KOPT-K1 (cell line): ENCODE measurements around the gene ISY1.

Source experiments
- H3K27ac ChIP-seq: fragments of 200-600 bp; sonication (generic); 2 replicates; pipeline ENCODE4 v1.5.1; 2016; ENCODE audit warnings: antibody characterized with exemption, mild to moderate bottlenecking, low read depth, low read length; ENCODE audit not compliant: poor library complexity, severe bottlenecking
- H3K36me3 ChIP-seq: fragments of 200-600 bp; sonication (generic); 2 replicates; pipeline ENCODE4 v1.5.1; 2017; ENCODE audit warnings: antibody characterized with exemption, mild to moderate bottlenecking, low read length, moderate library complexity; ENCODE audit not compliant: insufficient read depth
- H3K9me3 ChIP-seq: fragments of 200-600 bp; sonication (generic); 2 replicates; pipeline ENCODE4 v1.5.1; 2017; ENCODE audit warnings: antibody characterized with exemption, low read length, mild to moderate bottlenecking; ENCODE audit not compliant: insufficient read depth, poor library complexity, severe bottlenecking

Gene ISY1

DNA sequence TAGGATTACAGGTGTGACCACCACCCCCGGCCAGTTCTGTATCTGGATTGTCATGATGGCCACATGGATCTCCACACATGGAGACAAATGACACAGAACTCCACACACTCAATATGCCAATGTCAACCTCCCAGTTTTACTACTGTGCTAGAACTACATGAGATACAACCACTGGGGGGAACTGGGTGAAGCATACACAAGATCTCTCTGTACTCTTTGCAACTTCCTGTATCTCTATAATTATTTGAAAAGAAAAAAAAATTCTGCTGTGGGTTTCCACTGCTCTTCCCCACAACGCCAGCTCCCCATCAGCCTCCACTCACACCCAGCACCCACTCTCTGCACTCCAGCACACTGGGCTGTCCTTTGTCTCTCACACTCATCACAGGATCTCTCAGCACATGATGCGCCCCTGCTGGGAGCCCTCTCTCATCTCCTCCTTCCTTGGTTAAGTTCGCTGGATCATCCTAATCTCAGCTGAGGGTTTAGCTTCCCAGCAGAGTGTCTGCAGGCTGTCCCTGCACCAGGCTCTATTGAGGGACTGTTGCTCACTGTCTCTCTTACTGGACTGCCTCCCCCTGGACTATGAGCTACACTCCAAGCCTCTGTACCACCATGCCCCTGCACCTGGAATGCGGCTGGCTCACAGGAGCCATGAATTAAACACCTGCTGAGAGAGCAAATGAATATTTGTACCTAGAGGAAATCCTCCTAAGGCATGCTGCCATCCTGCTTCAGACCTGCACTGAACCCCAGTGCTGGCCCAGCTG is 28.6 kb downstream of the ISY1 start:
- peaks cover 97% of the 10 kb centered on the region for H3K36me3 ChIP-seq
- no peak overlapping the region for H3K27ac ChIP-seq
- no peaks in the 10 kb centered on the region for H3K9me3 ChIP-seq

DNA sequence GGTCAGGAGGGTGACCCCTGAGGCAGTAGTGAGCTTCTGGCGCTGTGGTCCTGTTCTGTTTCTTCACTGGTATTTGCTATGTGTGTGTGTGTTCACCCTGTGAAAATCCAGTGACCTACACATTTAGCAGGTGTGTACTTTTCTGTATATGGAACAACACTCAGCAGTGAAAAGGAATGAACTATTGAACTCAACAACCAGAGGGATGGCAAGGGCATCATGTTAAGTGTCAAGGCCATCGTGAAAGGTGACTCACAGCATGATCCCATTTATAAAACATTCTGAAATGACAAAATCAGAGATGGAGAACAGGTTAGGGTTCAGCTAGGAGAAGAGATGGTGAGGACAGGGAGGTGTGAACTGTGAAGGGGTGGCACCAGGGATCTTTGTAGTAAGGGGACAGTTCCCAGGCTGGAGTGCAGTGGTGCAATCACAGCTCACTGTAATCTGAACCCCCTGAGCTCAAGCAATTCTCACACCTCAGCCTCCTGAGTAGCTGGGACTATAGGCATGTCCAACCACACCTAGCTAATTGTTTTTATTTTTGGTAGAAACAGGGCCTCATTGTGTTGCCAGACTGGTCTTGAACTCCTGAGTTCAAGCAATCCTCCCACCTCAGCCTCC is 29.3 kb downstream of the ISY1 start:
- no peaks in the 10 kb centered on the region for H3K9me3 ChIP-seq
- no peak overlapping the region for H3K27ac ChIP-seq
- peaks cover 99% of the 10 kb centered on the region for H3K36me3 ChIP-seq

GRCh38 chr3:129130291-129130813 is 30.5 kb downstream of the ISY1 start:
- Histone ChIP-seq H3K36me3 (peaks cover 92% of the 10 kb centered on the region), H3K27ac (no peak overlapping the region), H3K9me3 (no peaks in the 10 kb centered on the region)

- Histone ChIP-seq H3K36me3 (peaks cover 74% of the 10 kb centered on the region), H3K9me3 (no peaks in the 10 kb centered on the region), H3K27ac (no peak overlapping the region)
Measured at GRCh38 chr3:129128357-129129155, 32.3 kb downstream of the ISY1 start.

- H3K9me3 ChIP-seq: no peaks in the 10 kb centered on the region
- peaks cover 57% of the 10 kb centered on the region for H3K36me3 ChIP-seq
- no peak overlapping the region for H3K27ac ChIP-seq
Measured at GRCh38 chr3:129126726-129127280, 34.1 kb downstream of the ISY1 start.

DNA sequence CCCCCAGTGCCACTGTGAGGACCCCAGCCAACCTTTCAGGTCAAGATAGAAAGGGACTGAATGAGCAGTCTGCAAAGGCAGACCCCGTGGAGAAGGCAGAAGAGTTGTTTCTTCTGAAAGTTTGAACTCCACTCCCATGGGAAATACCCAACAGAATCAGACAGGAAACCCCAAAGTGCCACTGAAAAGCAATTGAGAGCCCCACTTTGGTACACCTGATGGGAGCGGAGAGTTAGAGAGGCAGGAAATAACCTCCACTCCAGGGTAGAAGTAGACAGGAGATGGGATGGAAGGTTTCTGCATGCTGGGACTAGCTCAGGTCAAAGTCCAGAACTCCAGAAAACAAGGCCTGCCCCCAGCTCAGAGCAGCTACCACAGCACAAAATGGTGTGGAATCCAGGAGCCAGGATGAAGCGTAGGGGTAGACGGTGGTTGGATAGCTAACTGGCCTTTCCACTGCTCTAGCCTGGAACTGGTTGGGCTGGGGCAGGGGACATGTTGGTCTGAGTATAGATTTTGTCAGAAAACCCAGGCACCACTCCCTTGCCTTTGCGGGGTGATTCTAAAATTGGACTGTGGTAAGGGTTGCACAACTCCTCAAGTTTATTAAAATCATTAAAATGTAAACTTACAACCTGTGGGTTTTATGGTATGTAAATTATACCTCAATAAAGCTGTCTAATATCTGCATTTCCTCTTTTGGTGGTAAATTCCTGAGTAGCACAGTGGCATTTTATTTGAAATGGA is 37.4 kb downstream of the ISY1 start:
- H3K27ac ChIP-seq: no peak overlapping the region
- H3K36me3 ChIP-seq: peaks cover 24% of the 10 kb centered on the region; the same call in 1 of the 2 replicates

GRCh38 chr3:129122412-129123011 is 38.4 kb downstream of the ISY1 start:
- H3K9me3 ChIP-seq: no peaks in the 10 kb centered on the region
- H3K27ac ChIP-seq: no peak overlapping the region
- H3K36me3 ChIP-seq: peaks cover 18% of the 10 kb centered on the region; the same call in 1 of the 2 replicates

More for the DNA sequence above, 37.4 kb downstream of the ISY1 start:
- H3K9me3 ChIP-seq: no peaks in the 10 kb centered on the region

DNA sequence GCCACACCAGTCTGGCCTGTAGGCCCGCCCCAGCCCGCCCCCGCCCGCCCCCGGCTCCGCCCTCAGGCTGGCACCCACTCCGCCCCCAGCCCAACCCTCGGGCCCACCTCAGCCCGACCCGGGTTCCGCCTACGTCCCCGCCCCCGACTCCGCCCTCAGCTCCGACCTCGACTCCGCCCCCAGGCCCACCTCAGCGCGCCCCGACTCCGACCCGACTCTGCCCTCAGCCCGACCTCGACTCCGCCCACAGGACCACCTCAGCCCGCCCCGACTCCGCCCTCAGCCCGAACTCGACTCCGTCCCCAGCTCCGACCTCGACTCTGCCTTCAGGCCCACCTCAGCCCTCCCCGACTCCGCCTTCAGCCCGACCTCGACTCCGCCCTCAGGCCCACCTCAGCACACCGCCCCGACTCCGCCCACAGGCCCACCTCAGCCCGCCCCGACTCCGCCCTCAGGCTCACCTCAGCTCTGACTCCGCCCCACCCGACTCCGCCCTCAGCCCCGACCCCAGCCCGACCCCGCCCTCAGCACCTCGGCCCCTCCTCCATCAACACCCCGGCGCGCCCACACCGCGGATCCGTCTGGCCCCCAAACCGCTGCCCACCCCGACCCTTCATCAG is 39.0 kb downstream of the ISY1 start, which contains the start of gene RAB43:
TSS of gene RAB43 (minus strand) at position 13 of the 620 bp plus-strand sequence. CDS start 315 bp downstream, outside the sequence.
- no peaks in the 10 kb centered on the region for H3K9me3 ChIP-seq
- peaks cover 14% of the 10 kb centered on the region; the same call in 1 of the 2 replicates for H3K36me3 ChIP-seq
- H3K27ac ChIP-seq: peak within 1 kb of the TSS; percentile 85

GRCh38 chr3:129121016-129121791 is 39.7 kb downstream of the ISY1 start:
- H3K36me3 ChIP-seq: peaks cover 7% of the 10 kb centered on the region; the same call in 1 of the 2 replicates
- peak overlapping the region; percentile 85 for H3K27ac ChIP-seq
- no peaks in the 10 kb centered on the region for H3K9me3 ChIP-seq

DNA sequence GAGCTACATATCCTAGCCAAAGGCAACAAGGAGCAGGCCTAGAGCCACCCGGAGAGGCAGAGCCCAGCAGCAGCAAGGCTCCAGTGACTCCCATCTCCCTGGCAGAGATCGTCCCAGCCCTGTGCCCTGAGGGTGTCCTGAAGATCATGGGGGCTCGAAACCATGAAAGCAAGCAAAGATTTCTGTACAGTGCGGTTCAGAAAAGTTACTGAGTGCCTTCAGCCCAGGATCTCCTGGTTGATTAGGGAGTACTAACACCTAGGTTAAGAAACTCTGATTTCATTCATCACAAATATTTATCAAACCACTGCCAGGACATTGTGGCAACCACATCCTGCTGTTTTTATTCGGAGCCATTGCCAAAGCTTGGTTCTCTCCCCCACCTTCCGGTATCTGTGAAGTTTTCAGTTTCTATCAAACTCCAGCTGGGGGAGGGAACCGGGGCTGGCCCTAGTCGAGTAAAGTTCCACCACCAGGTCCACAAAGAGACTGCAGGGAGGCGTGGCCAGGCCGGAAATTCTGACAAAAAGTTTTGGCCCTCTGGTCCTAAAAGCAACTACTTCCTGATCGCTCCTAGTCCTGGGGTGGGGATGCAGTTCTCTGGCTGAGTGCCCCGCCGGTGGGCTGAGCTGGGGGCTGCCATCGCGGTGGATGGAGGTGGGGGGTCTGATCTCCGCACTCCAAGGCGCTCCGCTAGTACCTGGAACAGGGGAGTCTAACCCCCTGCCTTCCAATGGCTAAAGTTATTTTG is 40.4 kb downstream of the ISY1 start:
- Histone ChIP-seq H3K27ac (peak overlapping the region; percentile 85), H3K9me3 (no peaks in the 10 kb centered on the region), H3K36me3 (0 out of 2 replicates have a peak, but pooled peaks cover 5% of the 10 kb centered on the region)

GRCh38 chr3:129119365-129120100 is 41.3 kb downstream of the ISY1 start:
- no peaks in the 10 kb centered on the region for H3K9me3 ChIP-seq
- H3K27ac ChIP-seq: peak overlapping the region; percentile 85
- peaks cover 10% of the 10 kb centered on the region; the same call in 1 of the 2 replicates for H3K36me3 ChIP-seq

- H3K9me3 ChIP-seq: no peaks in the 10 kb centered on the region
- H3K27ac ChIP-seq: peak overlapping the region; percentile 85
- H3K36me3 ChIP-seq: peaks cover 15% of the 10 kb centered on the region; the same call in 1 of the 2 replicates
Measured at GRCh38 chr3:129118745-129119144, 42.1 kb downstream of the ISY1 start.
